ENCODE measurements around the gene PTPN9. TPM values are rescaled to one million over a fixed set of nuclear protein-coding genes. Genes with fewer than 3 reads are reported as not detected.
"Not testable (repeated sequence)": the region's sequence is repeated elsewhere in the genome, so short reads cannot be mapped to it uniquely, and the experiment has no call there.

The PTPN9 gene
- total RNA-seq, 1 donor from 2014 or later = 8.6 TPM

DNA sequence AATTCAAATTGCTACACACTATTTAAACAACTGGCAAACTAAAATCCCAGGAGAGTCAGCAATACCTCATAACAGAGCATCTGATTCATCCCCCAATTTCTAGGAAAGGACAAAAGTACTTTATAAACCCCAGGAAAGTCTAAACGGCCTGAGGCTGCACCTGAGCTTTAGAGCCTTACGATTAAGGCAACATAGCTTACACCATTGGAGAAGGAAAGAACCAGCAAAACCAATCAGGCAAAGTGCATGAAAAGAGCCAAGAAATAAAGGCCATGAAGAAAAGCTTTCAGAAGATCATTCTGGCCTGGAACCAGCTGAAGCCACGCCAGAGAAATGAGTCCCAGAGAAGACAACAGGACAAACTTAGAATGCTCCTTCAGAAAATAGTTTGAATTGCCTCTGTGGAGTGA lies 48.1 kb downstream of the PTPN9 start:
- Histone ChIP-seq H3K9ac (no peak overlapping the region), H3F3A (ENCODE audit: low read depth) (peaks cover 23% of the 10 kb centered on the region), H3K27me3 (no peaks in the 10 kb centered on the region), H3K27ac (peak overlapping the region; percentile 83), H2AFZ (replicated peaks) (no peak overlapping the region), H3K4me3 (no peak overlapping the region), H4K20me1 (ENCODE audit: low read depth) (peaks cover 11% of the 10 kb centered on the region), H3K79me2 (ENCODE audit: low read depth) (peaks cover 38% of the 10 kb centered on the region), H3K36me3 (no peaks in the 10 kb centered on the region), H3K4me2 (no peak overlapping the region), H3K9me3 (ENCODE audit: low read depth) (no peaks in the 10 kb centered on the region), H3K4me1 (no peaks in the 10 kb centered on the region)
- H3K36me3 Mint-ChIP-seq = peaks cover 12% of the 10 kb centered on the region
- DNase-seq (ENCODE audit: low spot score) = no peak
- H3K27ac Mint-ChIP-seq = no peak overlapping the region
- H3K4me3 Mint-ChIP-seq = no peak overlapping the region
- TF ChIP-seq EZH2 (IDR thresholded peaks at IDR 0.05) = no peak
- TF ChIP-seq, protein P1, sequence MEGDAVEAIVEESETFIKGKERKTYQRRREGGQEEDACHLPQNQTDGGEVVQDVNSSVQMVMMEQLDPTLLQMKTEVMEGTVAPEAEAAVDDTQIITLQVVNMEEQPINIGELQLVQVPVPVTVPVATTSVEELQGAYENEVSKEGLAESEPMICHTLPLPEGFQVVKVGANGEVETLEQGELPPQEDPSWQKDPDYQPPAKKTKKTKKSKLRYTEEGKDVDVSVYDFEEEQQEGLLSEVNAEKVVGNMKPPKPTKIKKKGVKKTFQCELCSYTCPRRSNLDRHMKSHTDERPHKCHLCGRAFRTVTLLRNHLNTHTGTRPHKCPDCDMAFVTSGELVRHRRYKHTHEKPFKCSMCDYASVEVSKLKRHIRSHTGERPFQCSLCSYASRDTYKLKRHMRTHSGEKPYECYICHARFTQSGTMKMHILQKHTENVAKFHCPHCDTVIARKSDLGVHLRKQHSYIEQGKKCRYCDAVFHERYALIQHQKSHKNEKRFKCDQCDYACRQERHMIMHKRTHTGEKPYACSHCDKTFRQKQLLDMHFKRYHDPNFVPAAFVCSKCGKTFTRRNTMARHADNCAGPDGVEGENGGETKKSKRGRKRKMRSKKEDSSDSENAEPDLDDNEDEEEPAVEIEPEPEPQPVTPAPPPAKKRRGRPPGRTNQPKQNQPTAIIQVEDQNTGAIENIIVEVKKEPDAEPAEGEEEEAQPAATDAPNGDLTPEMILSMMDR (IDR thresholded peaks at IDR 0.05) = no peak
- TF ChIP-seq EZH2phosphoT487 (IDR thresholded peaks at IDR 0.05) = no peak
- H3K27me3 Mint-ChIP-seq (ENCODE audit: insufficient read depth, low read depth) = no peaks in the 10 kb centered on the region
- peaks cover 7% of the 10 kb centered on the region for H3K4me1 Mint-ChIP-seq
- no peaks in the 10 kb centered on the region for H3K9me3 Mint-ChIP-seq

DNA sequence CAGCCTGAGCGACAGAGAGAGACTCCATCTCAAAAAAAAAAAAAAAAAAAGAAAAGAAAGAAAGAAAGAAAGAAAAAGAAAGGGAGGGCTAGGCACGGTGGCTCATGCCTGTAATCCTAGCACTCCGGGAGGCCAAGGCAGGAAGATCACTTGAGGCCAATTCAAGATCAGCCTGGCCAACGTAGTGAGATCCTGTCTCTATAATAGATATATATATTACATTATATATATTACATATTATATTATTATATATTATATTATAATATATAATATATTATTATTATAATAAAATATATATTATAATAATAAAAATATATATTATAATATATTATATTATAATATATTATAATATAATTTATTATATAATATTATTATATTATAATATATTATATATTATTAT lies 48.9 kb downstream of the PTPN9 start:
- Histone ChIP-seq H2AFZ (replicated peaks) (no peak overlapping the region), H3F3A (ENCODE audit: low read depth) (peaks cover 18% of the 10 kb centered on the region), H3K9ac (no peak overlapping the region), H3K27me3 (no peaks in the 10 kb centered on the region), H3K36me3 (no peaks in the 10 kb centered on the region), H3K4me1 (no peaks in the 10 kb centered on the region), H3K4me3 (no peak overlapping the region), H4K20me1 (ENCODE audit: low read depth) (peaks cover 11% of the 10 kb centered on the region), H3K9me3 (ENCODE audit: low read depth) (no peaks in the 10 kb centered on the region), H3K27ac (no peak overlapping the region), H3K79me2 (ENCODE audit: low read depth) (peaks cover 38% of the 10 kb centered on the region), H3K4me2 (no peak overlapping the region)
- H3K4me3 Mint-ChIP-seq = no peak overlapping the region
- peaks cover 7% of the 10 kb centered on the region for H3K4me1 Mint-ChIP-seq
- no peak for DNase-seq (ENCODE audit: low spot score)
- H3K9me3 Mint-ChIP-seq = no peaks in the 10 kb centered on the region
- peaks cover 12% of the 10 kb centered on the region for H3K36me3 Mint-ChIP-seq
- TF ChIP-seq, protein P1 (IDR thresholded peaks at IDR 0.05) = no peak
- TF ChIP-seq EZH2phosphoT487 (IDR thresholded peaks at IDR 0.05) = no peak
- TF ChIP-seq EZH2 (IDR thresholded peaks at IDR 0.05) = no peak
- H3K27ac Mint-ChIP-seq = no peak overlapping the region
- no peaks in the 10 kb centered on the region for H3K27me3 Mint-ChIP-seq (ENCODE audit: insufficient read depth, low read depth)

DNA sequence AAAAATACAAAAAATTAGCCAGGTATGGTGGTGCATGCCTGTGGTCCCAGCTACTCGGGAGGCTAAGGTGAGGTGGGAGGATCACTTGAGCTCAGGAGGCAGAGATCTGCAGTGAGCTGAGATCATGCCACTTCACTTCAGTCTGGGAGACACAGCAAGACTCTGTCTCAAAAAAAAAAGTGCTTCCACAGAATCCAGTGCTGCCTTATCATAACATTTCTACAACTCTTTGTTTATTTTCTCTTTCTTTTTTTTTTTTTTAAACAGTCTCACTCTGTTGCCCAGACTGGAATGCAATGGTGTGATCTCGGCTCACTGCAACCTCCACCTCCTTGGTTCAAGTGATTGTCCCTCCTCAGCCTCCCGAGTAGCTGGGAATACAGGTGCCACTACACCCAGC lies 53.4 kb downstream of the PTPN9 start:
- H3K27ac Mint-ChIP-seq, H3K27ac ChIP-seq: not testable (repeated sequence)

DNA sequence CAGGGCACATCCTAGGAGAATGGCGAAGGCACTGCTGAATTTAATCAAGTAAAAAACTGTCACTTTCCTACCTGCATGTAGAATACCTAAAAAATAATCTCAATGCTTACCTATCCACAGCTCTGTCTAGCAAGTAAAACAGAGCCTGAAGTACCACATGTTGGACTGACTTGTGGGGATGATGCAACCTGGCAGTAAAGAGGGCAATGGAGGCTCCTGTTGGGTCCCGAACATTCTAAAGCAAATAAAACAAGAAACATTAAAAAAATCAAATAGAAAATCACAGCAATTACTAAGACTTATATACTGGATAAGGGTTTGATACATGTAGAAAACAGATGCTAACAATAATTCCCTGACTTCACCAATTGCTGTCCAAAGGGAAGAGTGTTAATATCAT lies 56.1 kb downstream of the PTPN9 start:
- Mint-ChIP-seq H3K27ac (no peak overlapping the region), H3K4me3 (no peak overlapping the region), H3K36me3 (peaks cover 43% of the 10 kb centered on the region), H3K4me1 (no peaks in the 10 kb centered on the region), H3K27me3 (ENCODE audit: insufficient read depth, low read depth) (no peaks in the 10 kb centered on the region), H3K9me3 (no peaks in the 10 kb centered on the region)
- Histone ChIP-seq H3K79me2 (ENCODE audit: low read depth) (no peaks in the 10 kb centered on the region), H3K4me1 (no peaks in the 10 kb centered on the region), H3K4me2 (no peak overlapping the region), H2AFZ (replicated peaks) (no peak overlapping the region), H3K9me3 (ENCODE audit: low read depth) (no peaks in the 10 kb centered on the region), H3K27me3 (no peaks in the 10 kb centered on the region), H3F3A (ENCODE audit: low read depth) (no peaks in the 10 kb centered on the region), H3K4me3 (no peak overlapping the region), H3K36me3 (no peaks in the 10 kb centered on the region), H3K27ac (no peak overlapping the region), H3K9ac (no peak overlapping the region), H4K20me1 (ENCODE audit: low read depth) (no peaks in the 10 kb centered on the region)
- no peak for DNase-seq (ENCODE audit: low spot score)
- TF ChIP-seq EZH2phosphoT487 (IDR thresholded peaks at IDR 0.05) = no peak
- TF ChIP-seq, protein P1 (IDR thresholded peaks at IDR 0.05) = no peak
- TF ChIP-seq EZH2 (IDR thresholded peaks at IDR 0.05) = no peak

More for the DNA sequence above, 53.4 kb downstream of the PTPN9 start:
- H3K36me3 ChIP-seq; H3F3A ChIP-seq (ENCODE audit: low read depth); H4K20me1 ChIP-seq (ENCODE audit: low read depth); H3K27me3 ChIP-seq; H3K4me3 ChIP-seq; H2AFZ ChIP-seq (replicated peaks); DNase-seq (ENCODE audit: low spot score); H3K4me1 ChIP-seq; H3K4me2 ChIP-seq; H3K9me3 ChIP-seq (ENCODE audit: low read depth); H3K9ac ChIP-seq; H3K4me3 Mint-ChIP-seq; H3K9me3 Mint-ChIP-seq; H3K4me1 Mint-ChIP-seq; H3K27me3 Mint-ChIP-seq (ENCODE audit: insufficient read depth, low read depth): not testable (repeated sequence)
- peaks cover 13% of the 10 kb centered on the region for H3K79me2 ChIP-seq (ENCODE audit: low read depth)
- H3K36me3 Mint-ChIP-seq = peaks cover 37% of the 10 kb centered on the region

Data from neural progenitor cell (in vitro differentiated cells).